ENCODE results near the gene RBFOX1. TPM values are rescaled to one million over a fixed set of nuclear protein-coding genes. Genes with fewer than 3 reads are reported as not detected.

The RBFOX1 gene
- total RNA-seq, 1 donor from 2014 or later, result 0.69 TPM

- H3K4me1 Mint-ChIP-seq (ENCODE audit: unreplicated experiment), result no peaks in the 10 kb centered on the region
- no peak overlapping the region for H3K4me3 Mint-ChIP-seq (ENCODE audit: unreplicated experiment)
- H3K9me3 Mint-ChIP-seq (ENCODE audit: unreplicated experiment), result no peaks in the 10 kb centered on the region
- no peak for DNase-seq (ENCODE audit: low spot score)
- H3K36me3 Mint-ChIP-seq (ENCODE audit: low read depth, unreplicated experiment), result no peaks in the 10 kb centered on the region
- no peak overlapping the region for H3K27ac Mint-ChIP-seq (ENCODE audit: unreplicated experiment)
- no peak for TF ChIP-seq CTCF (IDR thresholded peaks at IDR 0.05; ENCODE audit: unreplicated experiment)
- H3K27me3 Mint-ChIP-seq (ENCODE audit: unreplicated experiment), result peaks cover 1% of the 10 kb centered on the region
Observed at GRCh38 chr16:7585705-7586104, 253.1 kb downstream of the RBFOX1 start.

GRCh38 chr16:7590934-7591333, 258.3 kb downstream of the RBFOX1 start:
- H3K4me1 Mint-ChIP-seq (ENCODE audit: unreplicated experiment), result no peaks in the 10 kb centered on the region
- no peak for DNase-seq (ENCODE audit: low spot score)
- H3K27me3 Mint-ChIP-seq (ENCODE audit: unreplicated experiment), result peaks cover 1% of the 10 kb centered on the region
- H3K36me3 Mint-ChIP-seq (ENCODE audit: low read depth, unreplicated experiment), result no peaks in the 10 kb centered on the region
- H3K9me3 Mint-ChIP-seq (ENCODE audit: unreplicated experiment), result no peaks in the 10 kb centered on the region
- no peak for TF ChIP-seq CTCF (IDR thresholded peaks at IDR 0.05; ENCODE audit: unreplicated experiment)
- no peak overlapping the region for H3K27ac Mint-ChIP-seq (ENCODE audit: unreplicated experiment)
- no peak overlapping the region for H3K4me3 Mint-ChIP-seq (ENCODE audit: unreplicated experiment)

GRCh38 chr16:7596308-7596707, 263.7 kb downstream of the RBFOX1 start:
- H3K4me3 Mint-ChIP-seq (ENCODE audit: unreplicated experiment), result no peak overlapping the region
- no peaks in the 10 kb centered on the region for H3K9me3 Mint-ChIP-seq (ENCODE audit: unreplicated experiment)
- H3K27ac Mint-ChIP-seq (ENCODE audit: unreplicated experiment), result no peak overlapping the region
- H3K4me1 Mint-ChIP-seq (ENCODE audit: unreplicated experiment), result no peaks in the 10 kb centered on the region
- no peak for DNase-seq (ENCODE audit: low spot score)
- TF ChIP-seq CTCF (IDR thresholded peaks at IDR 0.05; ENCODE audit: unreplicated experiment), result no peak
- no peaks in the 10 kb centered on the region for H3K36me3 Mint-ChIP-seq (ENCODE audit: low read depth, unreplicated experiment)
- no peaks in the 10 kb centered on the region for H3K27me3 Mint-ChIP-seq (ENCODE audit: unreplicated experiment)

GRCh38 chr16:7597677-7598076, 265.0 kb downstream of the RBFOX1 start:
- no peaks in the 10 kb centered on the region for H3K4me1 Mint-ChIP-seq (ENCODE audit: unreplicated experiment)
- DNase-seq (ENCODE audit: low spot score), result no peak
- no peaks in the 10 kb centered on the region for H3K27me3 Mint-ChIP-seq (ENCODE audit: unreplicated experiment)
- H3K36me3 Mint-ChIP-seq (ENCODE audit: low read depth, unreplicated experiment), result no peaks in the 10 kb centered on the region
- no peak for TF ChIP-seq CTCF (IDR thresholded peaks at IDR 0.05; ENCODE audit: unreplicated experiment)
- no peaks in the 10 kb centered on the region for H3K9me3 Mint-ChIP-seq (ENCODE audit: unreplicated experiment)
- no peak overlapping the region for H3K27ac Mint-ChIP-seq (ENCODE audit: unreplicated experiment)
- no peak overlapping the region for H3K4me3 Mint-ChIP-seq (ENCODE audit: unreplicated experiment)

DNA sequence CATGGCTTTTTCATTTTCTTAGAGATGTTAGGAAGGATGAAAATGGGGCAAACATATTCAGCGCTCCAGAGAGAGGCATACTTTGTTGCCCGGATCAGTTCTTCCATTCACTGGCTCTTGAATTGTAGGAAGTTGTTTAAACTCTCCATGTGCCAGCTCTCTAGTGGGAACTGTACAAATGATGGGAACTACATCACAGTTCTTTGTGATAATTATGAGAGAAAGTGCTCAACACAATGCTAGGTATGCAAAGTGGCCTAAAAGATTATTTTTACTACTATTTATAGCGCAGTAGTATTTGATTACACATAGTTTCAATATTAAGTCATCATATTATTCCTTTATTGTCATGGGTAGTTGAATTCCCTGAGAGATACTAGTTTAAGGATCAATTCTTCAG, 268.5 kb downstream of the RBFOX1 start:
- no peak for DNase-seq (ENCODE audit: low spot score)
- H3K4me1 Mint-ChIP-seq (ENCODE audit: unreplicated experiment), result no peaks in the 10 kb centered on the region
- H3K9me3 Mint-ChIP-seq (ENCODE audit: unreplicated experiment), result no peaks in the 10 kb centered on the region
- H3K36me3 Mint-ChIP-seq (ENCODE audit: low read depth, unreplicated experiment), result no peaks in the 10 kb centered on the region
- TF ChIP-seq CTCF (IDR thresholded peaks at IDR 0.05; ENCODE audit: unreplicated experiment), result no peak
- no peaks in the 10 kb centered on the region for H3K27me3 Mint-ChIP-seq (ENCODE audit: unreplicated experiment)
- no peak overlapping the region for H3K4me3 Mint-ChIP-seq (ENCODE audit: unreplicated experiment)
- H3K27ac Mint-ChIP-seq (ENCODE audit: unreplicated experiment), result no peak overlapping the region

Measured in endothelial cell (in vitro differentiated cells).